Measurements from ENCODE around the gene PPWD1. TPM values are rescaled to one million over a fixed set of nuclear protein-coding genes. Genes with fewer than 3 reads are reported as not detected.

The PPWD1 gene
- 55.5 and 56.9 TPM in 2 replicates for total RNA-seq
- long read RNA-seq, transcript PPWD1-201 (11 exons, 2,166 nt), result major isoform, 231 of 269 reads
- long read RNA-seq, partial matches to known transcripts, result 7 of 269 reads
- long read RNA-seq, other reads (novel, unspliced or antisense), result 26 of 269 reads

DNA sequence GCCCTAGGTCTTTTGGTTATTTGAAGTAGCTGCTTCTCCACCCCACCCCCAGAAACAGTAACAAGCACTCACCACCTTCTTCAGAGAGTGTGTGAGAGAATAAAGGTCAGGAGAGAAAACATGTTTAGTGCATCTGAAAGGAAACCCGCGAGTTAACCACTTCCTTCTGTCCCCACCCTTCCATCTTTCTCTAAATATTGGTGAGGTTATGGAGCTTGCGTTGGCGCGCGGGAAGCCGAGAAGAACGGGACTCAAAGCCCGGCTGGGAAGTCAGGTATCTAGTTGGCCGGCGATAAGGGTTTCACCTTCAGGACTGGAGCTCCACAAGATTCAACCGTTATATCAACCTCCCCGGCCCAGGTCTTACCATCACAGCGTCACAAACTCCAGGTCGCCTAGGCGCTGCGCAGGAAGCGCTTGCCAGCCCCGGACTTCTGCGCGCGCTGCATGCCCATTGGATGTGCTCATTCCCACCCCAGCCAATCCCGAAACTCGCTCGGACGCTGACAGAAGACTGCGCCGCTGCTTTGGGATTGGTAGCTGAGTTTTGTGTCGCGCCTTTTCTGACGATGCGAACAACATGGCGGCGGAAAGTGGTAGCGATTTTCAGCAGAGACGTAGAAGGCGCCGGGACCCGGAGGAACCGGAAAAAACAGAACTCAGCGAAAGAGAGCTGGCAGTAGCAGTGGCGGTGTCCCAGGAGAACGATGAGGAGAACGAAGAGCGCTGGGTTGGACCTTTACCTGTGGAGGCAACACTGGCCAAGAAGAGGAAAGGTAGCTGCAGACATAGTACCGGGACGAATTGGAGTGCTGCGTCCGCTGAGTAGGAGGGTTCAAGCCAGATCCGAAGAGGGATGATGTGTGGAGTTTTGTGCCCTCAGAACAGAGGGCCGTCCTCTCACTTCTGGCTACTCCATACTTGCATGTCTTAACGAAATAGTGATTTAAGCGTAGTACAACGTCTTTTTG, at the start of gene PPWD1, which contains the start of gene CENPK:
PPWD1 (plus strand) TSS at position 566 of the 971 bp plus-strand sequence; CDS start at position 581, 15 bp downstream.
CENPK (minus strand) TSS at position 438 of the 971 bp plus-strand sequence. CDS start 8,261 bp downstream, outside the sequence.
- H3K27ac Mint-ChIP-seq, result peak within 1 kb of the TSS; percentile 99
- no peaks in the 10 kb centered on the region for H3K27me3 Mint-ChIP-seq
- TF ChIP-seq, protein P1, sequence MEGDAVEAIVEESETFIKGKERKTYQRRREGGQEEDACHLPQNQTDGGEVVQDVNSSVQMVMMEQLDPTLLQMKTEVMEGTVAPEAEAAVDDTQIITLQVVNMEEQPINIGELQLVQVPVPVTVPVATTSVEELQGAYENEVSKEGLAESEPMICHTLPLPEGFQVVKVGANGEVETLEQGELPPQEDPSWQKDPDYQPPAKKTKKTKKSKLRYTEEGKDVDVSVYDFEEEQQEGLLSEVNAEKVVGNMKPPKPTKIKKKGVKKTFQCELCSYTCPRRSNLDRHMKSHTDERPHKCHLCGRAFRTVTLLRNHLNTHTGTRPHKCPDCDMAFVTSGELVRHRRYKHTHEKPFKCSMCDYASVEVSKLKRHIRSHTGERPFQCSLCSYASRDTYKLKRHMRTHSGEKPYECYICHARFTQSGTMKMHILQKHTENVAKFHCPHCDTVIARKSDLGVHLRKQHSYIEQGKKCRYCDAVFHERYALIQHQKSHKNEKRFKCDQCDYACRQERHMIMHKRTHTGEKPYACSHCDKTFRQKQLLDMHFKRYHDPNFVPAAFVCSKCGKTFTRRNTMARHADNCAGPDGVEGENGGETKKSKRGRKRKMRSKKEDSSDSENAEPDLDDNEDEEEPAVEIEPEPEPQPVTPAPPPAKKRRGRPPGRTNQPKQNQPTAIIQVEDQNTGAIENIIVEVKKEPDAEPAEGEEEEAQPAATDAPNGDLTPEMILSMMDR (IDR thresholded peaks at IDR 0.05; ENCODE audit: unreplicated experiment), result no peak
- peaks cover 16% of the 10 kb centered on the region for H3K4me1 Mint-ChIP-seq (ENCODE audit: low read depth)
- peaks cover 1% of the 10 kb centered on the region for H3K36me3 Mint-ChIP-seq (ENCODE audit: insufficient read depth)
- H3K9me3 Mint-ChIP-seq (ENCODE audit: low read depth), result no peaks in the 10 kb centered on the region
- peak within 1 kb of the TSS; percentile 92 for H3K4me3 Mint-ChIP-seq (ENCODE audit: low read depth)
- peak; percentile 90 for DNase-seq (ENCODE audit: low spot score, unreplicated experiment)

DNA sequence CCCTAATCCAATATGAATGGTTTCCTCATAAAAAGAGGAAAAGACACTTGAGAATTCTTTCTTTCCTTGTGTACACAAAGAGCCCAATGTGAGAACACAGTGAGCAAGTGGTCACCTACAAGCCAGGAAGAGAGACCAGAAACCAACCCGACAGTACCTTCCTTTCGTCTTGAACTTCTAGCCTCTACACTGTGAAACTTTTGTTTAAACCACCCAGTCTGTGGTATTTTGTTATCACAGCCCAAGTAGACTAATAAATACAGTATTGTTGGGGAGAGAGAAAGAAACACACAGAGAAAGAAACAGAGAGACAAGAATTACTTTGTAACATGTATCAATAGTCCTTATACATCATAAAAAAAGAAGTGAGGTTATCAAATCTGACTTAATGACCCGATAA, 37.4 kb upstream of the PPWD1 start:
- Mint-ChIP-seq H3K4me1 (ENCODE audit: low read depth) (no peaks in the 10 kb centered on the region), H3K4me3 (ENCODE audit: low read depth) (no peak overlapping the region), H3K27me3 (no peaks in the 10 kb centered on the region), H3K27ac (no peak overlapping the region), H3K36me3 (ENCODE audit: insufficient read depth) (no peaks in the 10 kb centered on the region), H3K9me3 (ENCODE audit: low read depth) (no peaks in the 10 kb centered on the region)
- TF ChIP-seq, protein P1 (IDR thresholded peaks at IDR 0.05; ENCODE audit: unreplicated experiment), result no peak
- DNase-seq (ENCODE audit: low spot score, unreplicated experiment), result no peak

DNA sequence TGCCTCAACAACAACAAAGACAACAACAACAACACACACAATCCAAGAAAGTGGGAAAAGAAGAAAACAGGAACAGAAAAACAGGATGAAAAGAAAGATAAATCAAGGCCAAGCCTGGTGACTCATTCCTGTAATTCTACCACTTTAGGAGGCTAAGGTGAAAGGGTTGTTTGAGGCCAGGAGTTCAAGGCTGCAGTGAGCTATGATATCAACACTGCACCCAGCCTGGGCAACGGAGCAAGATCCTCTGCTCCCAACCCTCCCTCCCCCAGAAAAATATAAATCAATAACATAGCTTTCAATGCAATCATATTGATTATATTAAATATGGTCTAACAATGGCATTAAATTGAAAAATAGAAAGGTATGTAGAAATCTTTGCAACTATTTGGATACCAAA, 32.2 kb upstream of the PPWD1 start:
- Mint-ChIP-seq H3K4me3 (ENCODE audit: low read depth) (no peak overlapping the region), H3K27ac (no peak overlapping the region), H3K9me3 (ENCODE audit: low read depth) (no peaks in the 10 kb centered on the region), H3K4me1 (ENCODE audit: low read depth) (no peaks in the 10 kb centered on the region), H3K36me3 (ENCODE audit: insufficient read depth) (peaks cover 2% of the 10 kb centered on the region), H3K27me3 (no peaks in the 10 kb centered on the region)
- TF ChIP-seq, protein P1 (IDR thresholded peaks at IDR 0.05; ENCODE audit: unreplicated experiment), result no peak
- no peak for DNase-seq (ENCODE audit: low spot score, unreplicated experiment)

- H3K9me3 Mint-ChIP-seq (ENCODE audit: low read depth), result no peaks in the 10 kb centered on the region
- no peak for DNase-seq (ENCODE audit: low spot score, unreplicated experiment)
- H3K36me3 Mint-ChIP-seq (ENCODE audit: insufficient read depth), result peaks cover 2% of the 10 kb centered on the region
- H3K4me3 Mint-ChIP-seq (ENCODE audit: low read depth), result no peak overlapping the region
- H3K27me3 Mint-ChIP-seq, result no peaks in the 10 kb centered on the region
- H3K4me1 Mint-ChIP-seq (ENCODE audit: low read depth), result no peaks in the 10 kb centered on the region
- TF ChIP-seq, protein P1 (IDR thresholded peaks at IDR 0.05; ENCODE audit: unreplicated experiment), result no peak
- no peak overlapping the region for H3K27ac Mint-ChIP-seq
Measured at GRCh38 chr5:65535529-65535987, 27.5 kb upstream of the PPWD1 start.

- TF ChIP-seq, protein P1 (IDR thresholded peaks at IDR 0.05; ENCODE audit: unreplicated experiment), result no peak
- no peak for DNase-seq (ENCODE audit: low spot score, unreplicated experiment)
- Mint-ChIP-seq H3K36me3 (ENCODE audit: insufficient read depth) (peaks cover 4% of the 10 kb centered on the region), H3K27ac (no peak overlapping the region), H3K4me3 (ENCODE audit: low read depth) (no peak overlapping the region), H3K4me1 (ENCODE audit: low read depth) (no peaks in the 10 kb centered on the region), H3K9me3 (ENCODE audit: low read depth) (no peaks in the 10 kb centered on the region), H3K27me3 (no peaks in the 10 kb centered on the region)
Measured at GRCh38 chr5:65539827-65540226, 23.3 kb upstream of the PPWD1 start.
